RCC 7860 (cell line): ENCODE data around the gene MRTFB.
"Not testable (repeated sequence)": the region's sequence is repeated elsewhere in the genome, so short reads cannot be mapped to it uniquely, and the experiment has no call there.

Experiments used
- DNase-seq: peaks from one replicate; pipeline ENCODE4 v3.0.0-alpha.2; 2015; ENCODE audit warnings: low spot score
- FAIRE-seq: peaks from 2 replicates; lab custom pipeline; 2012; peaks lifted over from hg19 to GRCh38; lab: Jason Lieb, UNC

The MRTFB gene

GRCh38 chr16:14181371-14182050 lies 110.4 kb downstream of the MRTFB start:
- DNase-seq (peak; percentile 52), FAIRE-seq (peak; percentile 87)

GRCh38 chr16:14182999-14183398 lies 111.9 kb downstream of the MRTFB start:
- FAIRE-seq, result no peak
- no peak for DNase-seq

- not testable (repeated sequence) for DNase-seq, FAIRE-seq
Measured at GRCh38 chr16:14183962-14184361, 112.8 kb downstream of the MRTFB start.

- DNase-seq (peak; percentile 64), FAIRE-seq (peak; percentile 68)
Measured at GRCh38 chr16:14186007-14186794, 115.1 kb downstream of the MRTFB start.

- DNase-seq, result no peak
- FAIRE-seq, result no peak
Measured at GRCh38 chr16:14186795-14187221, 115.7 kb downstream of the MRTFB start.

- FAIRE-seq (no peak), DNase-seq (no peak)
Measured at GRCh38 chr16:14187517-14188338, 116.6 kb downstream of the MRTFB start.

- FAIRE-seq (no peak), DNase-seq (no peak)
Measured at GRCh38 chr16:14193316-14193871, 122.3 kb downstream of the MRTFB start.

- DNase-seq (no peak), FAIRE-seq (no peak)
Measured at GRCh38 chr16:14194721-14195120, 123.6 kb downstream of the MRTFB start.

- FAIRE-seq (no peak), DNase-seq (no peak)
Measured at GRCh38 chr16:14196011-14196410, 124.9 kb downstream of the MRTFB start.

GRCh38 chr16:14196539-14196938 lies 125.4 kb downstream of the MRTFB start:
- no peak for FAIRE-seq
- DNase-seq, result no peak

GRCh38 chr16:14198012-14198411 lies 126.9 kb downstream of the MRTFB start:
- DNase-seq, result no peak
- no peak for FAIRE-seq

GRCh38 chr16:14198572-14198971 lies 127.5 kb downstream of the MRTFB start:
- no peak for FAIRE-seq
- no peak for DNase-seq

GRCh38 chr16:14199199-14199598 lies 128.1 kb downstream of the MRTFB start:
- no peak for FAIRE-seq
- DNase-seq, result no peak

- DNase-seq (no peak), FAIRE-seq (no peak)
Measured at GRCh38 chr16:14199624-14200023, 128.5 kb downstream of the MRTFB start.

GRCh38 chr16:14202095-14202494 lies 131.0 kb downstream of the MRTFB start:
- FAIRE-seq (no peak), DNase-seq (no peak)

- no peak for FAIRE-seq
- no peak for DNase-seq
Measured at GRCh38 chr16:14202697-14203096, 131.6 kb downstream of the MRTFB start.

- FAIRE-seq, result no peak
- DNase-seq, result no peak
Measured at GRCh38 chr16:14203166-14203565, 132.0 kb downstream of the MRTFB start.

- no peak for DNase-seq
- FAIRE-seq, result no peak
Measured at GRCh38 chr16:14205666-14206065, 134.5 kb downstream of the MRTFB start.

GRCh38 chr16:14211856-14212543 lies 140.9 kb downstream of the MRTFB start:
- FAIRE-seq, result no peak
- DNase-seq, result no peak

- no peak for FAIRE-seq
Measured at GRCh38 chr16:14215941-14216340, 144.8 kb downstream of the MRTFB start.

More at GRCh38 chr16:14215941-14216340, 144.8 kb downstream of the MRTFB start:
- DNase-seq, result no peak
